ENCODE measurements around the gene DAPK3.
A peak's percentile ranks its signal among the peaks of the same experiment; 100 is the strongest.
"Not testable (repeated sequence)": the region's sequence is repeated elsewhere in the genome, so short reads cannot be mapped to it uniquely, and the experiment has no call there.

The DAPK3 gene

GRCh38 chr19:4012092-4012974 lies 41.4 kb upstream of the DAPK3 start:
- Histone ChIP-seq H3K4me3 (no peak overlapping the region), H3K4me1 (peaks cover 0 to 75% (median 55%) of the 10 kb centered on the region in 4 donors), H3K27me3 (no peaks in the 10 kb centered on the region), H3K9me3 (no peaks in the 10 kb centered on the region), H3K27ac (no peak overlapping the region), H3K36me3 (peaks cover 12 to 33% (median 21%) of the 10 kb centered on the region in 3 donors)
- intact Hi-C loops (cut with DNase I; ENCODE audit: low total_unique reads): no loop called here
- TF ChIP-seq, protein P1, sequence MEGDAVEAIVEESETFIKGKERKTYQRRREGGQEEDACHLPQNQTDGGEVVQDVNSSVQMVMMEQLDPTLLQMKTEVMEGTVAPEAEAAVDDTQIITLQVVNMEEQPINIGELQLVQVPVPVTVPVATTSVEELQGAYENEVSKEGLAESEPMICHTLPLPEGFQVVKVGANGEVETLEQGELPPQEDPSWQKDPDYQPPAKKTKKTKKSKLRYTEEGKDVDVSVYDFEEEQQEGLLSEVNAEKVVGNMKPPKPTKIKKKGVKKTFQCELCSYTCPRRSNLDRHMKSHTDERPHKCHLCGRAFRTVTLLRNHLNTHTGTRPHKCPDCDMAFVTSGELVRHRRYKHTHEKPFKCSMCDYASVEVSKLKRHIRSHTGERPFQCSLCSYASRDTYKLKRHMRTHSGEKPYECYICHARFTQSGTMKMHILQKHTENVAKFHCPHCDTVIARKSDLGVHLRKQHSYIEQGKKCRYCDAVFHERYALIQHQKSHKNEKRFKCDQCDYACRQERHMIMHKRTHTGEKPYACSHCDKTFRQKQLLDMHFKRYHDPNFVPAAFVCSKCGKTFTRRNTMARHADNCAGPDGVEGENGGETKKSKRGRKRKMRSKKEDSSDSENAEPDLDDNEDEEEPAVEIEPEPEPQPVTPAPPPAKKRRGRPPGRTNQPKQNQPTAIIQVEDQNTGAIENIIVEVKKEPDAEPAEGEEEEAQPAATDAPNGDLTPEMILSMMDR (IDR thresholded peaks at IDR 0.05): no peak
- DNase-seq: no peak

GRCh38 chr19:4011430-4011829 lies 40.5 kb upstream of the DAPK3 start:
- intact Hi-C loops (cut with DNase I; ENCODE audit: low total_unique reads); DNase-seq; H3K9me3 ChIP-seq; H3K4me3 ChIP-seq; H3K27ac ChIP-seq; H3K27me3 ChIP-seq: not testable (repeated sequence)
- peaks cover 12 to 32% (median 20%) of the 10 kb centered on the region in 3 donors for H3K36me3 ChIP-seq
- H3K4me1 ChIP-seq: peaks cover 0 to 75% (median 59%) of the 10 kb centered on the region in 4 donors

DNA sequence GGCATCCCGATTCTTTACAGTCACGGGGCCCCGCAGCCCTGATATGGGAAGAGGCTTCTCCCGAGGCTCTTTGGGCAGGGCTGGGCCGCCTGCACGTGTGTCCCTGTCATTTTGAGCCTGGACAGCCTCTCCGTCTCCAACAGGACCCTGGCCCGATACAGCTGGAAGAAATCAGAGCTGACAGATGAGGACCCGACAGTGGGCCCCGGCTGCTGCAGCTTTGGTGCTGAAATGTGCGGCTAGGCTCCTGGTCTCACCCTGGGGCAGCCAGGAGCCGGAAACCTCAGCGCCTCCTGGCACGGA lies 39.9 kb upstream of the DAPK3 start:
- intact Hi-C loops (cut with DNase I; ENCODE audit: low total_unique reads): no loop called here
- Histone ChIP-seq H3K9me3 (no peaks in the 10 kb centered on the region), H3K27ac (no peak overlapping the region), H3K4me3 (no peak overlapping the region), H3K36me3 (peaks cover 12 to 32% (median 15%) of the 10 kb centered on the region in 3 donors), H3K4me1 (peaks cover 0 to 70% (median 56%) of the 10 kb centered on the region in 4 donors), H3K27me3 (no peaks in the 10 kb centered on the region)
- TF ChIP-seq, protein P1 (IDR thresholded peaks at IDR 0.05): no peak
- DNase-seq: no peak

DNA sequence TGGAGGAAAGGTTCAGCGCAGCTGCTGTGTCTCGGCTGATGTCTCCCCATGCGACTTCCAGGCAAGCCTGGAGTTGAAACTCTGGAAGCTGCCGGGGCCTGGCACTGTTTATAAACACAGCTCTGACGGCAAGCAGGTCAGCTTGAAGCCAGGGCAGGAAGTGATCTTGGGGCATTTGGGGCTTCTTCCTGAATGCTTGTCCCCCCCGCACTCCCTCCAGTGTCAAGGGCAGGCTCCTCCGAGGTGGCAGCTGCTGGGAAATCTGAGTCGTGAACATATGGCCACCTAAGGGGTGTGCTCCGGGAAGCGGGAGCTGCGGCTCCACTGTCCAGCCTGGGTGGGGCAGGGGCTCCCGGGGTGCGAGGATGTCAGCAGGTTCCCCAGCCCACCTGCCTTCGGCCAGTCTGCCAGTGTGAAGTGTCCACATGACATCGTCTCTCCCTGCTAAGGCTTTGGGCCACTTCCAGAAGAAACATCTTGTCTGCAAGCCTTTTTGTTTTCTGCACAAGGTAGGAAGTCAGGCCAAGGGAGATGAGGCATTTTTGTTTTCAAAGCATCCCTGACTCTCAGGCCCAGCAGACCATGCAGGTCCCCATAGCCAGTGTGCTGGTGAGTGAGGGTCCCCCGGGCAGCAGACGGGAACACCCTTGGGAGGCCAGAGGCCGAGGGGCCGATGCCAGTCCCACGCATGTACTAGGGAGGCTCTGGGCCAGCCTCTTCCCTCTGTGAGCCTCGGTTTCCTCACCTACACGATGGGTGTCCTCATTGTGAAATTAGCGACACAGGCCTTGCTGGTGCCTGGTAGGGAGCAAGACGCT lies 39.3 kb upstream of the DAPK3 start:
- Histone ChIP-seq H3K4me3 (no peak overlapping the region), H3K9me3 (no peaks in the 10 kb centered on the region), H3K36me3 (peaks cover 12 to 32% (median 15%) of the 10 kb centered on the region in 3 donors), H3K27me3 (no peaks in the 10 kb centered on the region), H3K4me1 (peaks cover 0 to 65% (median 50%) of the 10 kb centered on the region in 4 donors), H3K27ac (no peak overlapping the region)
- no peak for DNase-seq
- TF ChIP-seq, protein P1 (IDR thresholded peaks at IDR 0.05): no peak
- intact Hi-C loops (cut with DNase I; ENCODE audit: low total_unique reads): loop anchor here (5.0 kb wide), 2 partner anchors 47 to 828 kb away; no protein-coding TSS in a partner anchor

GRCh38 chr19:4007836-4008539 lies 37.1 kb upstream of the DAPK3 start:
- TF ChIP-seq, protein P1 (IDR thresholded peaks at IDR 0.05): no peak
- intact Hi-C loops (cut with DNase I; ENCODE audit: low total_unique reads): loop anchor here (5.0 kb wide), 2 partner anchors 49 to 826 kb away; no protein-coding TSS in a partner anchor
- Histone ChIP-seq H3K36me3 (peaks cover under 1 to 14% (median 2%) of the 10 kb centered on the region in 3 donors), H3K4me3 (peak overlapping the region; percentile 89 to 94), H3K27me3 (no peaks in the 10 kb centered on the region), H3K4me1 (peaks cover 0 to 47% (median 42%) of the 10 kb centered on the region in 4 donors), H3K9me3 (no peaks in the 10 kb centered on the region), H3K27ac (peak overlapping the region; percentile 79 to 86)
- no peak for DNase-seq
